ENCODE measurements around the gene DNAJC8.

Gene DNAJC8

GRCh38 chr1:28199328-28200233 lies 33.2 kb downstream of the DNAJC8 start:
- no peak for DNase-seq

- DNase-seq: no peak
Measured at GRCh38 chr1:28197682-28198415, 35.0 kb downstream of the DNAJC8 start.

DNA sequence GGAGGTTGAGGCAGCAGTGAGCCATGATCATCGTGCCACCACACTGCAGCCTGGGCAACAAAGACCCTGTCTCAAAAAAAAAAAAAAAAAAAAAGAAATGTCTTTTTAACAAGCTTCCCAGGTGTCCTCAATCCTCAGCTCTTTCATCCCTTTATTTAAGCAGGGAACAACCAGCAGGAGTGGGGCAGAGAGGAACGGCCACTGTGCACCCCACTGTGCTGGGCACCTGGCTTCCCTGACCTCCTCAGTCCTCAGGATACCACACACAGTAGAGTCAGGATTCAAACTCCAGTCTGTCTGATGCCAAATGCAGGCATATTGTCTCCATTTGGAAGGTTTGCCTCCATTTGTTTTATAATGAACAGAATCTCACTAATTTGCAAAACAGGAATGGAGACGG lies 36.5 kb downstream of the DNAJC8 start:
- no peak for DNase-seq

DNA sequence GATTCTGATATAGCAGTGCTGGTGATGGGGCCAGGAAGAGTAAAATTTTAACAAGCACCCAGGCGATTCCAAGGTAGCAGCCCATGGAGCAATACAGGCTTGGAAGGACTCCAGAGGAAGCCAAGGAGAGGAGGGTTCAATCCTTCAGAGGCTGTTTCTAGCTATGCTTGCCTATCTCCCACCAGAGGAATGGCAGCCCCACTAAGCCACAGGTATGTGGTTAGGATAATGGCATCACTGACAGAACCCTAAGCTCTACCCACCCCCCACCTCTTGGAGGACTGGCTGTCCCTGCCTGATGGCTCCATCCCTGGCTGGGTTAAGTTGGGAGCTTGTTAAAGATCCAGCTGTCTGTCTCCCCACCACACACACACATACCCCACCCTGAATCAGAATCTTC lies 37.0 kb downstream of the DNAJC8 start:
- DNase-seq: no peak

GRCh38 chr1:28194326-28195035 lies 38.3 kb downstream of the DNAJC8 start:
- DNase-seq: no peak

- DNase-seq: no peak
Measured at GRCh38 chr1:28193701-28194161, 39.1 kb downstream of the DNAJC8 start.

DNA sequence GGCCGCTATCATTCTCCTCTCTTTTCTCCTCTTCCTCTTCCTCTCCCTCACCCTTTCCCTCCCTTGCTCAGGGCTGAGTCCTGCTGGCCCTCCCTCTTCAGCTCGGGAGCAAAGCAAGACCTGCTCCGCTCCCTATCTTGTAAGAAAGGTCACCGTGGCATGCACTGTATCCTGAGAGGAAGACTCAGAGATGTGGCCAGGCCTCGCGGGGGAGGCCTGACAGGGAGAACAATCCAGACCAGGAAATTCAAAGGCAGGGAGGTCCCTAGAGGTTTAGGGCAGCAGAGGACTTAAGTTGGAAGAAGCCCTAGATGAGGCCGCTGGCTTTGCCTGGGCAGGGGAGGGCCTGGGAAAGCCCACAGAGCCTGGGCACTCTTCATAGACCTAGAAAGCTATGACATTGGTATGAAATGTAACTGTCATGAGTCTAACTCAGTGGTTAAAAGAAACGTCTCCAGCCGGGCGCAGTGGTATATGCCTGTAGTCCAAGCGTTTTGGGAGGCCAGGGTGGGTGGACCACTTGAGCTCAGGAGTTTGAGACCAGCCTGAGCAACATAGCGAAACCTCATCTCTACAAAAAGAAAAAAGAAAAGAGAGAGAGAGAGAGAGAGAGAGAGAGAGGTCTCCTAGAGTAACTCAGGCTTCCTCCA lies 41.7 kb downstream of the DNAJC8 start:
- DNase-seq: no peak

- DNase-seq: no peak
Measured at GRCh38 chr1:28190337-28190979, 42.4 kb downstream of the DNAJC8 start.

DNA sequence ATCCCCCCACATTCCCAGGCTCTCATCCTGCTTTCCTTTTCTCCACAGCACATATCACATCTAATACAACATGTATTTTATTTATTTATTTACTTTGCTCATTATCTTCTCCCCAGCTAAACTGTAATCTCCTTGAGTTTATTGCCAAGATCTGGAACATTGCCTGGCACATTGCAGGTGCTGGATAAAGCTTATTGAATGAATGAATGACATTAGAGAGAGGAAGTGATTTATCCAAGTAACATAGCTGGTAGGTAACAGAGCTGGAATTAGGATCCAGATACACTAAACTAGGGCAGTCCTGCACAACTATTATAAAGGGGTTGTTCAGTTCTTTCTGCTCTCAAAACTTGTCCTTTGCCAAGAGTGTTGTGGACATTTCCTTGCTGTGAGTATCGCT lies 47.8 kb downstream of the DNAJC8 start:
- DNase-seq: no peak

- no peak for DNase-seq
Measured at GRCh38 chr1:28180306-28181305, 52.2 kb downstream of the DNAJC8 start.

GRCh38 chr1:28178690-28179485 lies 53.9 kb downstream of the DNAJC8 start:
- DNase-seq: no peak

DNA sequence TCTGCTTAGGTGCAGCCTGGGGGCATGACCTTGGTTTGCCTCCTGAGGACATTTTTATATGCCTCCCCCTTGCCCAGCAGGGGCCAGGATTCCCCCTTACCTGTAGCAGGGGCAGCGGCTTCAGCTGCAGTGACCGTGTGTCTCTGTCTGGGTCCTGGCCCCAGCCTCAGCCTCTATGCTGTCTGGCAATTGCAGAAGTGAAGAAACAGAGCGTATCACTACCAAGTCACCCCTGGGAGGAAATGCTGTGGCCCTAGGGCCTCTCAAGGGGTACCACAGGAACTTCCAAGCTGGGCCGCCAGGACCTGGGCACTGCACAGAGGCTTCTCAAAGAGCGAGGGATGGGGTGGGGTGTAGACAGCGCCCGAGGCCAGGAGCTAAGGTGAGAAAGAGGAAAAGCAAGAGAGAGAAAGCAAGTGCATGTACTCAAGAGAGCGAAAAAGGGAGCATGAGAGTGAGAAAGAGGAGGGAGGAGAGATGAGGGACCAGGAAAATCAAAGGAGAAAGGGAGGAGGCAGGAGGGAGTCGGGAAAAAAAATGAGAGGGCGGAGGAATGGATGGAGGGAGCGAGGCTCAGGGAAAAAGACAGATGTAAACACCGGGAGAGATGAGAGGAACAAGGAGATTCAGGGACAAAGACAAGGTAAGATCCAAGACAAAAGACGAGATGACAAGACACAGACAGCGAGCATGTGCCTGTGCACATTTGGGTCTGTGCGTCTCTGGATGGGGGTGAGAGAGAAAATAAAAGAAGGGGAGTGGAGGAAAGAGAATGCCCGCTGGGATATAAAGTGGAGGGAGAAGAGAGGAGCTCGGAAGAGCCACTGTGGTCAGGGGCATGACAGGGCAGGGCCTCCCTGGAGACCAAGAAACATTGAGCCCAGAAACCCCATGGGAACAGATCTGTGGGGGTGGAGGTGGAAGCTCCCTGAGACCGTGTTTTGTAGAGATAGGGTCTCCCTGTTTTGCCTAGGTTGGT lies 56.0 kb downstream of the DNAJC8 start, which contains the start of gene PTAFR:
PTAFR (minus strand) TSS at position 199 of the 979 bp plus-strand sequence. CDS start 25,669 bp downstream, outside the sequence.
- DNase-seq: no peak

GRCh38 chr1:28175955-28176485 lies 56.8 kb downstream of the DNAJC8 start:
- DNase-seq: no peak

DNA sequence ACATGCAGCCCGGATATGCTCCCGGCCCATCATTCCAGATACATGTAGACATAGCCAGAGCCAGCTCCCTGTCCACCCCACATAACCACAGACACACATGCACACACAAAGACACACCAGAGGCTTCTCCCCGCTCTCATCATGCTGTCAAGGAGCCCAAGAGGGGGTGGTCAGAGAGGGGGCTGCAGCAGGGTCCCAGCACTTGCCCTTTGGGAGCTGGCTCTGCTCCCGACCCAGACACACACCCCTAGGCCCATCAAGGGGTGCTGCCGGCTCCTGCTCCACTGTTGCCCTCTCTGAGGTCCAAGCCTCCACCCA lies 58.9 kb downstream of the DNAJC8 start:
- DNase-seq: no peak

DNA sequence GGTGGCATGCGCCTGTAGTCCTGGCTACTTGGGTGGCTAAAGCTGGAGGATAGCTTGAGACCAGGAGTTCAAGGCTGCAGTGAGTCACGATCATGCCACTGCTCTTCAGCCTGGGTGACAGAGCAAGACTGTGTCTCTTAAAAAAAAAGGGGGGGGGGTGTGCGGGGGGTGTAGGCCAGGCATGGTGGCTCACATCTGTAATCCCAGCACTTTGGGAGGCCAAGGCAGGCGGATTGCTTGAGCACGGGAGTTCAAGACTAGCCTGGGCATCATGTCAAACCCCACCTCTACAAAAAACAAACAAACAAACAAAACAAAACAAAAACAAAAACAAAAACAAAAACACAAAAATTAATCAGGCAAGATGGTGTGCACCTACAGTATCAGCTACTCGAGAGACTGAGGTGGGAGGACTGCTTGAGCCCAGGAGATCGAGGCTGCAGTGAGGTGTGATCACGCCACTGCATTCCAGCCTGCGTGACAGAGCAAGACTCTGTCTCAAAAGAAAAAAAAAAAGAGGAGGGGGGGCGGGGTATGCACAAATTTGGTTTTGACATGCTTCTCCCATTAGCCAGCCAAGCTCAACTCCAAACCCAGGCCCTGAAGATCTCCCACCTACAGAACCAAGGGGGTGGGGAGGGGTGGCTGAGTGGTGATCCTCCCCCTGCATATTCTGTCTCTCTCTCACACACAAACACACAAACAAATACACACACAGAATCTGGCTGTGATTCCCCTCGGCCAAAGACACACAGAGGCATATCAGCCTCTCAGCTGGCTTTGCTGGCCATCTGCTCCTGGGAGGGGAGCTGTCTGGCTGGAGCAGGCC lies 59.5 kb downstream of the DNAJC8 start:
- DNase-seq: no peak

DNA sequence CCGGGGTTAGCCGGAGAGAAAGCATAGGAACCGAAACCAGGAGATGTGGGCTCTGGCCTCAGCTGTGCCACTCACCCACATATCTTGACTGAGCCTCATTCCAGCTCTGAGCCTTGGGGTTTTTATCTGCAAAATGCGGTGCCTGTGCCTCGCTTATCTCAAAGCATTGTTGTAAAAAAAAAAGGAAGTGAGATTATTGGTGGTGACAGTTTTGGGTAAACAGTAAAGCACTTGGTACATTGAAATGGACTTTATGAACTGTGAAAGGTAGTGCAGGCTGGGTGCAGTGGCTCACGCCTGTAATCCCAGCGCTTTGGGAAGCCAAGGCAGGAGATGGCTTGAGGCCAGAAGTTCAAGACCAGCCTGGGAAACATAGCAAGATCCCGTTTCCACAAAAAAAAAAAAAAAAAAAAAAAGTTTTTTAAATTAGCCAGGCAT lies 60.1 kb downstream of the DNAJC8 start:
- no peak for DNase-seq

- no peak for DNase-seq
Measured at GRCh38 chr1:28171246-28171645, 61.6 kb downstream of the DNAJC8 start.
